SU-DHL-6 (cell line): Measurements from ENCODE around the gene ANKRD33.
A peak's percentile ranks its signal among the peaks of the same experiment; 100 is the strongest.

ENCODE experiments used
- H2AFZ ChIP-seq: fragments of 200-600 bp; sonication (generic); 2 replicates; pipeline ENCODE4 v1.6.1; 2014; ENCODE audit warnings: low read depth, mild to moderate bottlenecking, moderate library complexity, mixed read lengths, antibody characterized with exemption, low read length; ENCODE audit not compliant: severe bottlenecking
- H3F3A ChIP-seq: fragments of 200-600 bp; shearing (Covaris generic); 2 replicates; pipeline ENCODE4 v1.6.0; 2016; ENCODE audit warnings: antibody characterized with exemption, mild to moderate bottlenecking; ENCODE audit not compliant: insufficient read depth
- H3K27ac ChIP-seq: fragments of 200-600 bp; sonication (generic); 2 replicates; pipeline ENCODE4 v1.5.1; 2016; ENCODE audit warnings: low read depth, mild to moderate bottlenecking, low read length, moderate library complexity, mixed read lengths
- H3K27me3 ChIP-seq: fragments of 200-600 bp; sonication (generic), shearing (Covaris generic); 2 replicates; pipeline ENCODE4 v1.6.0; 2014; ENCODE audit warnings: mild to moderate bottlenecking, low read length
- H3K36me3 ChIP-seq: fragments of 200-600 bp; sonication (generic); 2 replicates; pipeline ENCODE4 v1.6.1; 2014; ENCODE audit warnings: mild to moderate bottlenecking, low read length, mixed read lengths
- H3K4me2 ChIP-seq: fragments of 300-600, 200-600 bp; shearing (Covaris generic), sonication (generic); 2 replicates; pipeline ENCODE4 v1.6.0; 2014; ENCODE audit warnings: low read length, low read depth, mild to moderate bottlenecking; ENCODE audit not compliant: poor library complexity, severe bottlenecking
- H3K4me3 ChIP-seq: fragments of 200-600 bp; sonication (generic); 2 replicates; pipeline ENCODE4 v1.5.1; 2014; ENCODE audit warnings: antibody characterized with exemption, low read length, mild to moderate bottlenecking, mixed read lengths; ENCODE audit not compliant: insufficient read depth, poor library complexity, severe bottlenecking
- H3K79me2 ChIP-seq: fragments of 200-600 bp; sonication (generic); 2 replicates; pipeline ENCODE4 v1.6.1; 2014; ENCODE audit warnings: mild to moderate bottlenecking, low read length, moderate library complexity; ENCODE audit not compliant: insufficient read depth
- H3K9ac ChIP-seq: fragments of 200-600 bp; sonication (generic); 2 replicates; pipeline ENCODE4 v1.7.0; 2014; ENCODE audit warnings: mild to moderate bottlenecking, low read length
- H3K9me2 ChIP-seq: fragments of 200-600 bp; sonication (generic); replicated peaks from 2 replicates; pipeline ENCODE4 v1.6.1; 2014; ENCODE audit warnings: low read length; ENCODE audit not compliant: insufficient read depth
- H3K9me3 ChIP-seq: fragments of 200-600 bp; sonication (generic); 2 replicates; pipeline ENCODE4 v1.6.1; 2014; ENCODE audit warnings: low read length, mixed read lengths; ENCODE audit not compliant: insufficient read depth
- H4K20me1 ChIP-seq: fragments of 200-600 bp; sonication (generic); 2 replicates; pipeline ENCODE4 v1.6.1; 2014; ENCODE audit warnings: low read depth, mild to moderate bottlenecking, antibody characterized with exemption, low read length, moderate library complexity, mixed read lengths
- EZH2phosphoT487 ChIP-seq: fragments of 200-600 bp; sonication (generic), shearing (Covaris generic); conservative IDR thresholded peaks from 2 replicates; pipeline ENCODE4 v1.6.1; 2018; ENCODE audit warnings: mild to moderate bottlenecking, antibody characterized with exemption, low read length, moderate library complexity, mixed read lengths
- TF ChIP-seq, protein P1 (sequence below): fragments of 200-600 bp; sonication (generic); IDR thresholded peaks from one replicate; pipeline ENCODE4 v1.5.1; 2017; ENCODE audit warnings: antibody characterized with exemption, mild to moderate bottlenecking, low read length, moderate library complexity; ENCODE audit not compliant: insufficient read depth, poor library complexity, severe bottlenecking

The ANKRD33 gene

DNA sequence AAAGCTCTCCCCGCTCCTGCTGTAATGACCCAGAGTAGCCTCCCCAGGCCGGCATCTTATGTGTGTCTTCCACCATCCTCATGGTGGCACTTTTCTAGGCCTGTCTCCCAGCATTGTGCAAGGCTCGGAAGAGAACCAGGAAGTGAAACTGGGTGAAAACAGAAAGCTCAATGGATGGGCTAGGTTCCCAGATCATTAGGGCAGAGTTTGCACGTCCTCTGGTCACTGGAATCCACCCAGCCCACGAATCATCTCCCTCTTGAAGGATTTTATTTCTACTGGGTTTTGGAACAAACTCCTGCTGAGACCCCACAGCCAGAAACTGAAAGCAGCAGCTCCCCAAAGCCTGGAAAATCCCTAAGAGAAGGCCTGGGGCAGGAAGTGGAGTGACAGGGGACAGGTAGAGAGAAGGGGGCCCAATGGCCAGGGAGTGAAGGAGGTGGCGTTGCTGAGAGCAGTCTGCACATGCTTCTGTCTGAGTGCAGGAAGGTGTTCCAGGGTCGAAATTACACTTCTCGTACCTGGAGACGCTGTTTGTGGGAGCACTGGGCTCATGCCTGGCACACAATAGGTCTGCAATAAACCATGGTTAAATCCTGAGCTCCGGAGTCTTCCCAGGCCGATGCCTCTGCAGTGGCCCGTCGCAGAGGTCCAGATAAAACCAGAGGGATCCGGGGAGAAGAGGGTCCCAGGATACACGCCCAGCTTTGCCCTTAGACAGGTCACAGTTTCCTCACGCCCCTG lies 35.0 kb downstream of the ANKRD33 start:
- H3F3A ChIP-seq, result no peaks in the 10 kb centered on the region
- no peaks in the 10 kb centered on the region for H4K20me1 ChIP-seq
- no peaks in the 10 kb centered on the region for H3K9me2 ChIP-seq
- no peak overlapping the region for H2AFZ ChIP-seq
- H3K27me3 ChIP-seq, result no peaks in the 10 kb centered on the region
- H3K79me2 ChIP-seq, result no peaks in the 10 kb centered on the region
- TF ChIP-seq EZH2phosphoT487, result no peak
- TF ChIP-seq, protein P1, sequence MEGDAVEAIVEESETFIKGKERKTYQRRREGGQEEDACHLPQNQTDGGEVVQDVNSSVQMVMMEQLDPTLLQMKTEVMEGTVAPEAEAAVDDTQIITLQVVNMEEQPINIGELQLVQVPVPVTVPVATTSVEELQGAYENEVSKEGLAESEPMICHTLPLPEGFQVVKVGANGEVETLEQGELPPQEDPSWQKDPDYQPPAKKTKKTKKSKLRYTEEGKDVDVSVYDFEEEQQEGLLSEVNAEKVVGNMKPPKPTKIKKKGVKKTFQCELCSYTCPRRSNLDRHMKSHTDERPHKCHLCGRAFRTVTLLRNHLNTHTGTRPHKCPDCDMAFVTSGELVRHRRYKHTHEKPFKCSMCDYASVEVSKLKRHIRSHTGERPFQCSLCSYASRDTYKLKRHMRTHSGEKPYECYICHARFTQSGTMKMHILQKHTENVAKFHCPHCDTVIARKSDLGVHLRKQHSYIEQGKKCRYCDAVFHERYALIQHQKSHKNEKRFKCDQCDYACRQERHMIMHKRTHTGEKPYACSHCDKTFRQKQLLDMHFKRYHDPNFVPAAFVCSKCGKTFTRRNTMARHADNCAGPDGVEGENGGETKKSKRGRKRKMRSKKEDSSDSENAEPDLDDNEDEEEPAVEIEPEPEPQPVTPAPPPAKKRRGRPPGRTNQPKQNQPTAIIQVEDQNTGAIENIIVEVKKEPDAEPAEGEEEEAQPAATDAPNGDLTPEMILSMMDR, result no peak
- H3K9me3 ChIP-seq, result no peaks in the 10 kb centered on the region
- no peak overlapping the region for H3K9ac ChIP-seq
- no peaks in the 10 kb centered on the region for H3K36me3 ChIP-seq
- H3K4me2 ChIP-seq, result no peak overlapping the region
- H3K27ac ChIP-seq, result no peak overlapping the region
- no peak overlapping the region for H3K4me3 ChIP-seq

GRCh38 chr12:51923506-51924365 lies 35.8 kb downstream of the ANKRD33 start:
- H3K9ac ChIP-seq, result no peak overlapping the region
- no peaks in the 10 kb centered on the region for H3K79me2 ChIP-seq
- no peak overlapping the region for H2AFZ ChIP-seq
- H3K36me3 ChIP-seq, result no peaks in the 10 kb centered on the region
- no peak overlapping the region for H3K27ac ChIP-seq
- no peak overlapping the region for H3K4me3 ChIP-seq
- no peaks in the 10 kb centered on the region for H3K27me3 ChIP-seq
- TF ChIP-seq, protein P1, result peak; percentile 78
- no peak for TF ChIP-seq EZH2phosphoT487
- H3K4me2 ChIP-seq, result no peak overlapping the region
- H3F3A ChIP-seq, result no peaks in the 10 kb centered on the region
- H3K9me2 ChIP-seq, result no peaks in the 10 kb centered on the region
- H3K9me3 ChIP-seq, result no peaks in the 10 kb centered on the region
- H4K20me1 ChIP-seq, result no peaks in the 10 kb centered on the region

- no peaks in the 10 kb centered on the region for H3K9me2 ChIP-seq
- no peaks in the 10 kb centered on the region for H3K27me3 ChIP-seq
- H3F3A ChIP-seq, result no peaks in the 10 kb centered on the region
- H4K20me1 ChIP-seq, result no peaks in the 10 kb centered on the region
- no peaks in the 10 kb centered on the region for H3K36me3 ChIP-seq
- no peak overlapping the region for H3K4me3 ChIP-seq
- no peaks in the 10 kb centered on the region for H3K79me2 ChIP-seq
- no peak overlapping the region for H3K9ac ChIP-seq
- H3K4me2 ChIP-seq, result no peak overlapping the region
- TF ChIP-seq, protein P1, result no peak
- no peak for TF ChIP-seq EZH2phosphoT487
- H2AFZ ChIP-seq, result no peak overlapping the region
- H3K27ac ChIP-seq, result no peak overlapping the region
- H3K9me3 ChIP-seq, result no peaks in the 10 kb centered on the region
Measured at GRCh38 chr12:51924551-51925319, 36.8 kb downstream of the ANKRD33 start.
